ENCODE results near the gene CELF5. TPM values are rescaled to one million over a fixed set of nuclear protein-coding genes. Genes with fewer than 3 reads are reported as not detected.
"Not testable (repeated sequence)": the region's sequence is repeated elsewhere in the genome, so short reads cannot be mapped to it uniquely, and the experiment has no call there.

CELF5 gene
- total RNA-seq, 2 donors from 2014 or later, result 0.36 to 0.80 TPM

DNA sequence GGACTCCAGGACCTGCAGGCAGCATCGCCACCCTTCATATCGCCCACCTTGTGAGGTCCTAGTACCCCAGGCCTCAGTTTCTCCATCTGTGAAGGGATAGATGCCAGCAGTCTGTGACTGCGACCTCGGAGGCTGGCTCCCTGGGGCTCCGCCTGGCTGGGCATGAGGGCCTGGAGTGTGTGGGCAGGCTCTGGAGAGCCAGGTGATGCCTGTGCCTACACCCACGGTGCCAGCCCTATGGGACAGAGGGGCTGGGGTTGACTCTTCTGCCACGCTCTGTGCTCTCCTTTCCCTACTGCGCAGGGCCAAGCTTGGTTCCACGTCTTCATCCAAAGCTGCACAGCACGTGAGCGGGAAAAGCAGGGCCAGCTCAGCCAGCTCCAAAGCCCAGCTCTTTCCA lies 115.9 kb downstream of the CELF5 start:
- intact Hi-C loops (cut with DNase I), result no loop called here
- Histone ChIP-seq H3K4me1 (replicated peaks) (peaks cover 33% of the 10 kb centered on the region), H3K27me3 (replicated peaks; ENCODE audit: insufficient read depth) (no peaks in the 10 kb centered on the region), H3K9me3 (no peaks in the 10 kb centered on the region), H3K27ac (no peak overlapping the region), H3K4me3 (no peak overlapping the region), H3K36me3 (no peaks in the 10 kb centered on the region)
- WGBS, result 82% methylated on average over 7 of the region's 11 CpGs
- no peak for DNase-seq (ENCODE audit: low spot score)
- TF ChIP-seq, protein P1, sequence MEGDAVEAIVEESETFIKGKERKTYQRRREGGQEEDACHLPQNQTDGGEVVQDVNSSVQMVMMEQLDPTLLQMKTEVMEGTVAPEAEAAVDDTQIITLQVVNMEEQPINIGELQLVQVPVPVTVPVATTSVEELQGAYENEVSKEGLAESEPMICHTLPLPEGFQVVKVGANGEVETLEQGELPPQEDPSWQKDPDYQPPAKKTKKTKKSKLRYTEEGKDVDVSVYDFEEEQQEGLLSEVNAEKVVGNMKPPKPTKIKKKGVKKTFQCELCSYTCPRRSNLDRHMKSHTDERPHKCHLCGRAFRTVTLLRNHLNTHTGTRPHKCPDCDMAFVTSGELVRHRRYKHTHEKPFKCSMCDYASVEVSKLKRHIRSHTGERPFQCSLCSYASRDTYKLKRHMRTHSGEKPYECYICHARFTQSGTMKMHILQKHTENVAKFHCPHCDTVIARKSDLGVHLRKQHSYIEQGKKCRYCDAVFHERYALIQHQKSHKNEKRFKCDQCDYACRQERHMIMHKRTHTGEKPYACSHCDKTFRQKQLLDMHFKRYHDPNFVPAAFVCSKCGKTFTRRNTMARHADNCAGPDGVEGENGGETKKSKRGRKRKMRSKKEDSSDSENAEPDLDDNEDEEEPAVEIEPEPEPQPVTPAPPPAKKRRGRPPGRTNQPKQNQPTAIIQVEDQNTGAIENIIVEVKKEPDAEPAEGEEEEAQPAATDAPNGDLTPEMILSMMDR (IDR thresholded peaks at IDR 0.05), result no peak
- TF ChIP-seq POLR2AphosphoS5 (IDR thresholded peaks at IDR 0.05) (no peak), POLR2A (IDR thresholded peaks at IDR 0.05) (no peak)

DNA sequence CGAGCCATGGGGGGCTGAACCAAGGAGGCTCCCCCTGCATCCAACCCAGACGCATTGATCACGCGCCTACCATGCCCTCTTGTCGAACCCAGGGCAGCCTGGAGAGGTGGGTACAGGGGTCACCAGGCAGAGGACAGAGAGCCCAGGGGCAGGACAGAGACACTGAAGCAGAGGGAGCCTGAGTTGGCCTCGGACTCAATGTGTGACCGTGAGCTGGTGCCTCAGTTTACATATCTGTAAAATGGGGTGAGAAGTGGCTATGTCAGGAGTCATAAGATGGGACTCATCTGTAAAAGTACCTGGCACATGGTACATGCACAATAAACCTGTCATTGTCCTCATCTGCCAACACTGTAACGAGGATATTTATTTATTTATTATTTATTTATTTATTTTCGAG lies 117.8 kb downstream of the CELF5 start:
- Histone ChIP-seq H3K27me3 (replicated peaks; ENCODE audit: insufficient read depth) (no peaks in the 10 kb centered on the region), H3K36me3 (no peaks in the 10 kb centered on the region), H3K4me3 (no peak overlapping the region), H3K9me3 (no peaks in the 10 kb centered on the region), H3K4me1 (replicated peaks) (peaks cover 24% of the 10 kb centered on the region), H3K27ac (peak overlapping the region in 1 of 2 donors; percentile 86)
- intact Hi-C loops (cut with DNase I), result no loop called here
- TF ChIP-seq POLR2A (IDR thresholded peaks at IDR 0.05), result no peak
- TF ChIP-seq, protein P1 (IDR thresholded peaks at IDR 0.05), result no peak
- no peak for TF ChIP-seq POLR2AphosphoS5 (IDR thresholded peaks at IDR 0.05)
- DNase-seq (ENCODE audit: low spot score), result no peak
- WGBS, result 82% methylated on average over 9 of the region's 9 CpGs

DNA sequence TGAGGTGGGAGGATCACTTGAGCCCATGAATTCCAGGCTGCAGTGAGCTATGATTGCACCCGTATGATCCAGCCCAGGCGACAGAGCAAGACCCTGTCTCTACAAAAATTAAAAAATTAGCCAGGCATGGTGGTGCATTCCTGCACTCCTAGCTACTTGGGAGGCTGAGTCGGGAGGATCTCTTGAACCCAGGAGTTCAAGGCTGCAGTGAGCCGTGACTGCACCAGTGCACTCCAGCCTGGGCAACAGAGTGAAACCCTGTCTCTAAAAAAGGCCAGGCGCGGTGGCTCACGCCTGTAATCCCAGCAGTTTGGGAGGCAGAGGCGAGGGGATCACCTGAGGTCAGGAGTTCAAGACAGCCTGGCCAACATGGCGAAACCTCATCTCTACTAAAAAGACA lies 118.5 kb downstream of the CELF5 start:
- Histone ChIP-seq H3K4me1 (replicated peaks) (peaks cover 17% of the 10 kb centered on the region), H3K27ac (peak overlapping the region; percentile 86 to 87)
- DNase-seq (ENCODE audit: low spot score); H3K36me3 ChIP-seq; H3K9me3 ChIP-seq; H3K27me3 ChIP-seq (replicated peaks; ENCODE audit: insufficient read depth); H3K4me3 ChIP-seq; intact Hi-C loops (cut with DNase I): not testable (repeated sequence)
- WGBS, result 89% methylated on average over 9 of the region's 9 CpGs

DNA sequence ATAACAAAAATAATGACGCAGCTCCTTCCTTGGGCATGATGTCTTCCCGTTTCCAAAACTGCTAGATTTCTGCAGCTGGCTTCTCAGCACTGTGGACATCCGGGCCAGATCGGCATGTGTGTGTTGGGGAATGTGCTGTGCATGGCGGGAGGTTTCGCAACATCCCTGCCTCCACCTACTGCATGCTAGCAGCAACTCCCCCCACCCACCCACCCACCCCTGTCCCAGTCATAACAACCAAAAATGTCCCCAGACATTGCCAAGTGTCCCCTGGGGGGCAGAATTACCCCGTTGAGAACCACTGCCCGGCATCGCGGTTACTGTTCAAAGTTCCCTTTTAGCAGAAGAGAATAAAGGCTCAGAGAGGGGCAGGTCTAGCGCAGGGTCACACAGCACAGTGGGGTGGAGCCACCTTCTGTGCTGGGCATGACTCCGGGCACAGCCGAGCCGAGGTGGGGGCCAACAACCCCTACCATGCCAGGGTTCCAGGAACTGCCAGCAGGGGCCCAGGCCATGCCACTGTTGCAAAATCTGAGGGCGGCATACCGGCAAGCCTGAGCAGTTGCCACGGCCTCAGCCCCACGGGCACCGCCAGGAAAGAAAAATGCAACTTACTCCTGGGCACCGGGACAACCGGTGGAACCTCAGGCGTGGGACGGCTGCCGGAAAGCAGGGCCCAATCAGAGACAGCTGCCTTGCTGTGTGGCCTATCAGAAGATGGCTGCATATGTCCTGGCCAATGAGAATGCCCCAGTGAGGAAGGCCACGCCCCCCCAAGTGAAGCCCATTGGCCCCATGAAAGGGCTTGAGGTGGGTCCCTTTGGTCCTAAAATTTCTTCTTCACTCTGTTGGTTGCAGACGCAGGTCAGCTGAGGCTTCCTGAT lies 119.4 kb downstream of the CELF5 start:
- H3K27me3 ChIP-seq (replicated peaks; ENCODE audit: insufficient read depth), result no peaks in the 10 kb centered on the region
- peak; percentile 35 for TF ChIP-seq POLR2A (IDR thresholded peaks at IDR 0.05)
- TF ChIP-seq, protein P1 (IDR thresholded peaks at IDR 0.05), result peak in 2 of 4 experiments; percentile 38 to 42
- peak; percentile 84 for TF ChIP-seq POLR2AphosphoS5 (IDR thresholded peaks at IDR 0.05)
- intact Hi-C loops (cut with DNase I), result no loop called here
- 23% methylated on average over 24 of the region's 26 CpGs for WGBS
- H3K27ac ChIP-seq, result peak overlapping the region; percentile 86 to 87
- DNase-seq (ENCODE audit: low spot score), result peak; percentile 92
- H3K36me3 ChIP-seq, result no peaks in the 10 kb centered on the region
- peak overlapping the region; percentile 23 to 33 for H3K4me3 ChIP-seq
- H3K4me1 ChIP-seq (replicated peaks), result peaks cover 12% of the 10 kb centered on the region
- H3K9me3 ChIP-seq, result no peaks in the 10 kb centered on the region

DNA sequence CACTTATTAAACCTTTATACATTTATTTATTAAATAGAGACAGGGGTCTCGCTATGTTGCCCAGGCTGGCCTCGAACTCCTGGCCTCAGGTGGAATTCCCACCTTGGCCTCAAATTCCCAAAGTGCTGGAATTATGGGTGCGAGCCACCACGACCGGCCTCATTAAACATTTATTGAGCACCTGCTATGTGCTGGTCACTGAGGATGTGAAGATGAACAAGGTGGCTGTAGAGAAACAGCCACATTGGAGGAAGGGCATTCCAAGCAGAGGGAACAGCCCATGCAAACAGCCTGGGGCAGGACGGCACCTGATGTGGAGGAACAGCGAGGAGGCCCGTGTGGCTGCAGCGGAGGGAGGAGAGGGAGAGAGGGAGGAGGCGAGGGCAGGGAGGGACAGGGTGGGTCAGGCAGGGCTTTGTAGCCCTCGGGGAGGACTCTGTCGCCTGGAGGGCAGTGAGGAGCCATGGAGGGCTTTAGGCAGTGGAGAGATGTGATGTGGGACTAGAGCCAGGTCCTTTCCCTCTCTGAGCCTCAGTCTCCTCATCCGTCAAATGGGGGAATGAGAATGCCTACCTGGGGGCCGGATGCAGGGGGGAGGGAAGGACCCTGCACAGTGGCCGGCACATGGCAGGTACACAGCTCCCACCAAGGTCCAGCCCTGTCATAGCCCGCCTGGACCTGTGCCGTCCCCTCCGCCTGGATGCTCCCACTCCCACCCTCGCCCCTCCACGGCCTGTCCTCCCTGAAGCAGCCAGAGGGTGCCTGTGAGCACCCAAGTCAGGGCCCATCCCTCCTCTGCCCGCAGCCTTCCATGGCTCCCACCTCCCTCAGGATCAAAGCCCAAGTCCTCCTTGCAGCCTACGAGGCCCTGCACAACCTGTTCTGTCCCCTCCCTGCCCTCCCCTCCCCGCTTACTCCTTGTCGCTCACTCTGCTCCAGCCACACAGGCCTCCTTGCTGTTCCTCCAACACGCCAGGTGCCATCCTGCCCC lies 120.4 kb downstream of the CELF5 start:
- 81% methylated on average over 25 of the region's 25 CpGs for WGBS
- intact Hi-C loops (cut with DNase I), result no loop called here
- TF ChIP-seq, protein P1 (IDR thresholded peaks at IDR 0.05), result no peak
- no peak for TF ChIP-seq POLR2A (IDR thresholded peaks at IDR 0.05)
- TF ChIP-seq POLR2AphosphoS5 (IDR thresholded peaks at IDR 0.05), result no peak
- Histone ChIP-seq H3K27me3 (replicated peaks; ENCODE audit: insufficient read depth) (no peaks in the 10 kb centered on the region), H3K36me3 (no peaks in the 10 kb centered on the region), H3K9me3 (no peaks in the 10 kb centered on the region), H3K27ac (peak overlapping the region; percentile 86 to 87), H3K4me3 (no peak overlapping the region), H3K4me1 (replicated peaks) (peaks cover 11% of the 10 kb centered on the region)
- DNase-seq (ENCODE audit: low spot score), result no peak
